Measurements from ENCODE around the gene FARP1.

DNA sequence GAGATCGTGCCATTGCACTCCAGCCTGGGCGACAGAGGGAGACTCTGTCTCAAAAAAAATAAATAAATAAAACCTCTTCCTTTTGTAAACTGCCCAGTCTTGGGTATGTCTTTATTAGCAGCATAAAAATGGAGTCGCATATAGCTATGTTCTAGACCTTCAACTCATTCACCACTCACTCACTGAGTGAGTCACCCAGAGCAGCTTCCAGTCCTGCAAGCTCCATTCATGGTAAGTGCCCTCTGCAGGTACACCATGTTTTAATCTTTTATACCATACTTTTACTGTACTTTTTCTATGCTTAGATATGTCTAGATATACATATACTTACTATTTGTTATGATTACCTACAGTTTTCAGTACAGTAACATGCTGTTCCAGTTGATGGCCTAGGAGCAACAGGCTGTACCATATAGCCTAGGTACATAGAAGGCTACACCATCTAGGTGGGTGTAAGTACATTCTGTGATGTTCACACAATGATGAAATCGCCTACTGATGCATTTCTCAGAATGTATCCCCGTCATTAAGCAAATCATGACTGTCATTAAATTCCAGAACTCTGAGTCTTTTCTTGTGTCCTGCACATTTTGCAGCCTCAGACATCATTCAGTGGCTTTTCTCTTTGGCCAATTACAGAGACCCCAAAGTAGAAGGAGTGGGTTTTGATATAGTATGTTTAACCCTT is 13.7 kb upstream of the FARP1 start:
- TF ChIP-seq, protein P1, sequence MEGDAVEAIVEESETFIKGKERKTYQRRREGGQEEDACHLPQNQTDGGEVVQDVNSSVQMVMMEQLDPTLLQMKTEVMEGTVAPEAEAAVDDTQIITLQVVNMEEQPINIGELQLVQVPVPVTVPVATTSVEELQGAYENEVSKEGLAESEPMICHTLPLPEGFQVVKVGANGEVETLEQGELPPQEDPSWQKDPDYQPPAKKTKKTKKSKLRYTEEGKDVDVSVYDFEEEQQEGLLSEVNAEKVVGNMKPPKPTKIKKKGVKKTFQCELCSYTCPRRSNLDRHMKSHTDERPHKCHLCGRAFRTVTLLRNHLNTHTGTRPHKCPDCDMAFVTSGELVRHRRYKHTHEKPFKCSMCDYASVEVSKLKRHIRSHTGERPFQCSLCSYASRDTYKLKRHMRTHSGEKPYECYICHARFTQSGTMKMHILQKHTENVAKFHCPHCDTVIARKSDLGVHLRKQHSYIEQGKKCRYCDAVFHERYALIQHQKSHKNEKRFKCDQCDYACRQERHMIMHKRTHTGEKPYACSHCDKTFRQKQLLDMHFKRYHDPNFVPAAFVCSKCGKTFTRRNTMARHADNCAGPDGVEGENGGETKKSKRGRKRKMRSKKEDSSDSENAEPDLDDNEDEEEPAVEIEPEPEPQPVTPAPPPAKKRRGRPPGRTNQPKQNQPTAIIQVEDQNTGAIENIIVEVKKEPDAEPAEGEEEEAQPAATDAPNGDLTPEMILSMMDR (IDR thresholded peaks at IDR 0.05) = no peak
- TF ChIP-seq POLR2AphosphoS5 (IDR thresholded peaks at IDR 0.05) = no peak
- no peak for TF ChIP-seq EP300 (IDR thresholded peaks at IDR 0.05)

All from esophagus muscularis mucosa (tissue), 4 donors.